BE2C (cell line): ENCODE data around the gene SAMMSON.

Source experiments
- DNase-seq: peaks from one replicate; pipeline ENCODE4 v3.0.0-alpha.2; 2020
- H3K27me3 ChIP-seq: fragments of 250-450 bp; sonication (Bioruptor Pico); 2 replicates; pipeline ENCODE4 v1.5.1; 2020; ENCODE audit warnings: mild to moderate bottlenecking
- H3K36me3 ChIP-seq: fragments of 250-450 bp; sonication (Bioruptor Pico); 2 replicates; pipeline ENCODE4 v1.5.1; 2020; ENCODE audit warnings: mild to moderate bottlenecking
- H3K4me1 ChIP-seq: fragments of 250-450 bp; sonication (Bioruptor Pico); 2 replicates; pipeline ENCODE4 v1.5.1; 2020
- H3K4me3 ChIP-seq: 2 replicates; pipeline ENCODE4 v1.5.1; 2011; ENCODE audit warnings: low read depth, low read length
- H3K9me3 ChIP-seq: fragments of 250-450 bp; sonication (Bioruptor Pico); 2 replicates; pipeline ENCODE4 v1.5.1; 2020
- TF ChIP-seq, protein P1 (sequence below): IDR thresholded peaks from 2 replicates; pipeline ENCODE4 v1.5.1; 2012; ENCODE audit warnings: mild to moderate bottlenecking, low read depth, low read length

SAMMSON gene

GRCh38 chr3:70020906-70021660 lies 21.6 kb downstream of the SAMMSON start:
- H3K4me3 ChIP-seq, result no peak overlapping the region
- H3K27me3 ChIP-seq, result peaks cover 8% of the 10 kb centered on the region; the same call in 1 of the 2 replicates
- TF ChIP-seq, protein P1, sequence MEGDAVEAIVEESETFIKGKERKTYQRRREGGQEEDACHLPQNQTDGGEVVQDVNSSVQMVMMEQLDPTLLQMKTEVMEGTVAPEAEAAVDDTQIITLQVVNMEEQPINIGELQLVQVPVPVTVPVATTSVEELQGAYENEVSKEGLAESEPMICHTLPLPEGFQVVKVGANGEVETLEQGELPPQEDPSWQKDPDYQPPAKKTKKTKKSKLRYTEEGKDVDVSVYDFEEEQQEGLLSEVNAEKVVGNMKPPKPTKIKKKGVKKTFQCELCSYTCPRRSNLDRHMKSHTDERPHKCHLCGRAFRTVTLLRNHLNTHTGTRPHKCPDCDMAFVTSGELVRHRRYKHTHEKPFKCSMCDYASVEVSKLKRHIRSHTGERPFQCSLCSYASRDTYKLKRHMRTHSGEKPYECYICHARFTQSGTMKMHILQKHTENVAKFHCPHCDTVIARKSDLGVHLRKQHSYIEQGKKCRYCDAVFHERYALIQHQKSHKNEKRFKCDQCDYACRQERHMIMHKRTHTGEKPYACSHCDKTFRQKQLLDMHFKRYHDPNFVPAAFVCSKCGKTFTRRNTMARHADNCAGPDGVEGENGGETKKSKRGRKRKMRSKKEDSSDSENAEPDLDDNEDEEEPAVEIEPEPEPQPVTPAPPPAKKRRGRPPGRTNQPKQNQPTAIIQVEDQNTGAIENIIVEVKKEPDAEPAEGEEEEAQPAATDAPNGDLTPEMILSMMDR, result no peak
- H3K36me3 ChIP-seq, result no peaks in the 10 kb centered on the region
- no peaks in the 10 kb centered on the region for H3K4me1 ChIP-seq
- no peaks in the 10 kb centered on the region for H3K9me3 ChIP-seq
- DNase-seq, result no peak

- no peak overlapping the region for H3K4me3 ChIP-seq
- peaks cover 12% of the 10 kb centered on the region for H3K27me3 ChIP-seq
- no peaks in the 10 kb centered on the region for H3K9me3 ChIP-seq
- DNase-seq, result no peak
- no peaks in the 10 kb centered on the region for H3K36me3 ChIP-seq
- no peaks in the 10 kb centered on the region for H3K4me1 ChIP-seq
- TF ChIP-seq, protein P1, result no peak
These were observed 28.8 kb downstream of the SAMMSON start for GRCh38 chr3:70028361-70028760.

DNA sequence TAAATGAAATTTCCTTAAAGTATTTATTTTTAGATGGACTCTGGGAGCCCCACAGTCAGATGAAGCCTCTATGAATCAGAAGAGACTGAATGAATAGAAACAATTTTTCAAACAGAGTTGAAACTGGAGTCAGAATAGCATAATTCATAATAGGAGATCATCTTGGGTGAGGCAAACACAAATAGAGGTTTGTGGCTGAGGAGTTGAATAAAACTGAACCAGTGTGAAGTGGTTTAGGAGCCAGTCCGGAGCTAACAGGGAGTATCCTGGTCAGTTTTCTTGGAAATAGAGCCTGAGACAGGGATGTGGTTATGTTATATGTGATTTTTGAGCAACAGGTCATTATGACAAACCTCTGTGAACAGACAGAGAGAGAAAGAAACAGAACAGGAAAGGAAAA lies 39.2 kb downstream of the SAMMSON start:
- Histone ChIP-seq H3K4me3 (no peak overlapping the region), H3K4me1 (no peaks in the 10 kb centered on the region; the same call in 1 of the 2 replicates), H3K36me3 (no peaks in the 10 kb centered on the region), H3K27me3 (peaks cover under 1% of the 10 kb centered on the region), H3K9me3 (no peaks in the 10 kb centered on the region)
- TF ChIP-seq, protein P1, result no peak
- DNase-seq, result no peak

DNA sequence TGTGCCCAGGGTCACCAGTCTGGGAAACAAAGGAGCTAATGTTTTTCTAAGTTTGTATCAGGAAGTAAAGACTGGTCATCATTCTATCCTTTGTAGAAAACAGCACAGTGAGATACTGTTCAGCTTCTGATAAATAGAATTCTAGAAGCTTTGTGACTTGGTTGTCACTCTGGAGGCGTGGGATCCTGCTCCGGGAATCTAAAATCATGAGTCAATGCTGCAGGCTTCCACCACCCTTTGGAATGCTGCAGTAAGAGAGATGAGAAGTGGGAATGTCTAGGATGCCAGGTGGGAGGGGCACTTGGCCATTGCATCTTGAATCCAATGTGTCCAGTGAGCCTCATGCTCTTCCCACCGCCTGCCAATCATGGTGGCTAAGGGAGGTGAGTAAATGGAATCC lies 40.9 kb downstream of the SAMMSON start:
- Histone ChIP-seq H3K27me3 (peaks cover under 1% of the 10 kb centered on the region), H3K4me1 (no peaks in the 10 kb centered on the region; the same call in 1 of the 2 replicates), H3K4me3 (no peak overlapping the region), H3K9me3 (no peaks in the 10 kb centered on the region), H3K36me3 (no peaks in the 10 kb centered on the region)
- no peak for DNase-seq
- TF ChIP-seq, protein P1, result no peak

DNA sequence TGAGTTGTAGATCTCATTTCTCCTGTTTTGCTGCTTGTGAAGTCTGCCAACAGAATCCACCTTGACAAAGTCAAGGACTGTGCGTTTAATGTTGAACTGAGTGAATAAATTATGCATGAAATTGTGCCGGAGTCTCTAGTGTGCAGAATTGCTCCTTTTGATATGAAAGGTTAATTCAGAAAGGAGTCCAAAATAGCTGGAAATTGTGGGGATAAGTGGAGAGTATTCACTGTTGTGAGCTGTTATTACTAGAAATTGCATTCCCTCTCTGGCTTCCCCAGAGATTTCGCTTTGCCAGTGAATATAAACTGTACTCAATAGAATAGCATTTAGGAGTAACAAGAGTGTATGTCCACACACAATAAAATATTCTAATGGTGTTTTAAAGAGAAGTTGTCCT lies 43.1 kb downstream of the SAMMSON start:
- H3K4me1 ChIP-seq, result no peaks in the 10 kb centered on the region
- H3K27me3 ChIP-seq, result peaks cover 6% of the 10 kb centered on the region; the same call in 1 of the 2 replicates
- H3K36me3 ChIP-seq, result no peaks in the 10 kb centered on the region
- no peak overlapping the region for H3K4me3 ChIP-seq
- TF ChIP-seq, protein P1, result no peak
- DNase-seq, result no peak
- no peaks in the 10 kb centered on the region for H3K9me3 ChIP-seq

- Histone ChIP-seq H3K4me1 (no peaks in the 10 kb centered on the region), H3K4me3 (no peak overlapping the region)
- DNase-seq, result no peak
These were observed 50.2 kb downstream of the SAMMSON start for GRCh38 chr3:70049761-70050160.

More at GRCh38 chr3:70049761-70050160, 50.2 kb downstream of the SAMMSON start:
- H3K27me3 ChIP-seq, result peaks cover 13% of the 10 kb centered on the region
- no peaks in the 10 kb centered on the region for H3K9me3 ChIP-seq
- H3K36me3 ChIP-seq, result no peaks in the 10 kb centered on the region
- TF ChIP-seq, protein P1, result no peak
